HepG2 (cell line): Measurements from ENCODE around the gene RAG2.

Source experiments
- FOSL1 ChIP-seq: sonication (generic); formaldehyde crosslinking; IDR thresholded peaks from 2 replicates; pipeline ENCODE4 v1.9.0; 2021; ENCODE audit warnings: missing genetic modification reagents, borderline replicate concordance
- NFIC ChIP-seq: IDR thresholded peaks from 2 replicates; pipeline ENCODE4 v1.6.1; 2012; ENCODE audit warnings: mild to moderate bottlenecking, low read length, inconsistent platforms
- RFX5 ChIP-seq: IDR thresholded peaks from 2 replicates; pipeline ENCODE4 v1.6.1; 2011; ENCODE audit warnings: low read depth, low read length, improper control_type of control experiment
- ZNF510 ChIP-seq: sonication (generic); formaldehyde crosslinking; IDR thresholded peaks from 2 replicates; pipeline ENCODE4 v1.4.0; 2020; ENCODE audit warnings: low read depth, mild to moderate bottlenecking, missing genetic modification reagents
- ZNF570 ChIP-seq: sonication (generic); formaldehyde crosslinking; IDR thresholded peaks from 2 replicates; pipeline ENCODE4 v1.4.0; 2020; ENCODE audit warnings: mild to moderate bottlenecking, missing genetic modification reagents, borderline replicate concordance
- ZNF766 ChIP-seq: sonication (generic); formaldehyde crosslinking; IDR thresholded peaks from 2 replicates; pipeline ENCODE4 v1.5.0; 2020; ENCODE audit warnings: missing genetic modification reagents, borderline replicate concordance
- TF ChIP-seq, protein P1 (sequence below): sonication (generic); formaldehyde crosslinking; IDR thresholded peaks from 2 replicates; pipeline ENCODE4 v1.4.0; 2020; ENCODE audit warnings: low read depth, mild to moderate bottlenecking, missing genetic modification reagents

DNA sequence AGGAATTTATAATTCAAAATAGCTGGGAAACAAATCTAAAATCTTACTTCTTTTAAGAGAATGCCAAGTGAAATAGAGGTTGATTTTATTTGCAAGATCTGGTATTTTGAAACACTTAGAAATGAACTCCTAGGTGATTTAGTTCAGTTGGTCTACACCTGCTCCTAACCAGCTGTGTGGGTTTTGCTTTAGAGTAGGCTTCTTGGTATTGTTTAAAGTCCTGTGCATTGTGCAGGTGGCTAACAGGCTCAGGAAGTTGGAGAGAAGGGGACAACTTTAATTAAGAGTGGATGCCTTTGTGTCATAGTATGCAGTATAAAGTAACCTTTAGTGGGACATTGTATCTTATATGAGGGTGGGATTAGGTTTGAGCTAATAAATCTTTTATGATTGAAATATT lies 4.1 kb upstream of the RAG2 start:
- no peak for TF ChIP-seq FOSL1
- TF ChIP-seq, protein P1, sequence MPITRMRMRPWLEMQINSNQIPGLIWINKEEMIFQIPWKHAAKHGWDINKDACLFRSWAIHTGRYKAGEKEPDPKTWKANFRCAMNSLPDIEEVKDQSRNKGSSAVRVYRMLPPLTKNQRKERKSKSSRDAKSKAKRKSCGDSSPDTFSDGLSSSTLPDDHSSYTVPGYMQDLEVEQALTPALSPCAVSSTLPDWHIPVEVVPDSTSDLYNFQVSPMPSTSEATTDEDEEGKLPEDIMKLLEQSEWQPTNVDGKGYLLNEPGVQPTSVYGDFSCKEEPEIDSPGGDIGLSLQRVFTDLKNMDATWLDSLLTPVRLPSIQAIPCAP = no peak
- no peak for TF ChIP-seq ZNF570 (CRISPR knock-in tag)
- no peak for TF ChIP-seq ZNF510 (CRISPR knock-in tag)
- TF ChIP-seq ZNF766 (CRISPR knock-in tag) = no peak
- no peak for TF ChIP-seq RFX5
- no peak for TF ChIP-seq NFIC
